ENCODE data around the gene MMP1. TPM values are rescaled to one million over a fixed set of nuclear protein-coding genes. Genes with fewer than 3 reads are reported as not detected.

MMP1 gene
- total RNA-seq, 1 experiment from 2014 or later = 7.9 TPM

DNA sequence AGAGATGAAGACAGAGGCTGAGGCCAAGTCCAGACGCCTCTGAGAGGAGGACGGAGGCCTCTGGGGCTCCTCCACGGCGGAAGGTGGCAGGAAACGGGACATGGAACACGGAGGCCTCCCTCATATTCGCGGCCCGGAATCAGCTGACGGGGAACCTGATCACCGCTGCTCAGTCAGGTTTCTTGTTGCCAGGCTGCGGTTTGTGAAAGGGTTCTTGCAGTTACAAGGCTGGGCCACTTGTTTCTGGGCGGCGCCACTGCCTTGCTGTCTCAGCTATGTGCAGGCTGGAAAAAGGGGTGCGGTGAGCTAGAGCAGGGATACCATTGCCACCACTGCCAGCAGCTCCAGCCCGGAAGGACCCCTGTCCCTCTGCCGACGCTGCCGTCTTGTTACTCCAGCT, 10.0 kb upstream of the MMP1 start:
- DNase-seq (ENCODE audit: low read depth) = peak; percentile 24

DNA sequence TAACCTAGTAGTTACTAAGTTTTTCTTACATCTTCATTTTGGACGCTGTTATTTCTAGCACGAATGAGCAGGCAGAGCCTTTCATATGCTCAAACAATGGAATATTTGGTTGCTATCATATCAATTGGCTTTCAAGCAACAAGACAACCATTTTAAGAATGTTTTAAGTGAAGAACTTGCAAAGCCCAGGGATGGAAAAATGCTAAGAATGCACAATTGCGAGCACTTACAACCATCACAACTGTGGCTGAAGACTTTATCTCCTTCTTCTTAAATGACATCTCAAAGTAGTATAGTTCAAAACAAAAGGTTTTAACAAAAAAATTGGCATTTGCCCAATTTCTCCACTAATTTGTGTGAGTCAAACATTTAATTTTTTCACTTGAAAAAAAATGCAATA, 8.3 kb upstream of the MMP1 start:
- no peak for DNase-seq (ENCODE audit: low read depth)

DNA sequence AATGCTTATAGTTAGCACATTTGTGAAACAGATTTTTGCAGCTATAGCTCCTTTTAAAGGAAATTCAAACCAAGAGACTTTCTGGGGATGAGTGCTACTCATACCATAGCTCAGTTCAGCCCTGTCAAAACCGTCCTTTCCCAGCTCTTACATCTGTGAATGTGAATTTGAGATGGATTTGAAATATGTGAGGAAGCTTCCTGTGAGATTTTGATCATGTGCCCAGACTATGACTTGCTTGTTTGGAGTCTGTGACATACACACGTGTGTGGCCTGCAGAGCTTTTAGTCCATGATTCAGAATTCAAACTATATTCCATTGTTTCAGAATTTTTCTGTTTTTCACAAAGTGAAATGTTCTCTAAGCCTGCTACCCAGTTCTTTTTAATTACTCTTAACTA, 4.4 kb upstream of the MMP1 start:
- DNase-seq (ENCODE audit: low read depth) = peak; percentile 77

DNA sequence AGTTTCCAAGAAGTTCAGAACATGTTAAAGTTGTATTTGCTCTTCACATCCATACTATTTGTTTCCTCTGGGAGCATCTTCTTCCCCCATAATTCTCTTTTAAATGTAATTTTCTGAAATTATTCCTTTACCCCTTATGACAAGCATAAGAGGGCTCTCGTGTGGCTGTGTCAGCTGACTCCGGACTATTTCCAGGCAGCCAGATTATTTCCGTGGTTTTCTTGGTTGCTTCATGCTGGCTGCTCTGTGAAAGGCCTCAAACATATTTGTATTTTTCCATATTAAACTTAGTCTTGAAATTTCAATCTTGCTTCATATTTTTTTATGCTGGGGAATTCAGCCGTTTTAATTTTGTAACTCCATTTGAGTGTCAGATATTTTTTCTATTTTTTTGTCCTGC, 2.8 kb upstream of the MMP1 start:
- no peak for DNase-seq (ENCODE audit: low read depth)

DNA sequence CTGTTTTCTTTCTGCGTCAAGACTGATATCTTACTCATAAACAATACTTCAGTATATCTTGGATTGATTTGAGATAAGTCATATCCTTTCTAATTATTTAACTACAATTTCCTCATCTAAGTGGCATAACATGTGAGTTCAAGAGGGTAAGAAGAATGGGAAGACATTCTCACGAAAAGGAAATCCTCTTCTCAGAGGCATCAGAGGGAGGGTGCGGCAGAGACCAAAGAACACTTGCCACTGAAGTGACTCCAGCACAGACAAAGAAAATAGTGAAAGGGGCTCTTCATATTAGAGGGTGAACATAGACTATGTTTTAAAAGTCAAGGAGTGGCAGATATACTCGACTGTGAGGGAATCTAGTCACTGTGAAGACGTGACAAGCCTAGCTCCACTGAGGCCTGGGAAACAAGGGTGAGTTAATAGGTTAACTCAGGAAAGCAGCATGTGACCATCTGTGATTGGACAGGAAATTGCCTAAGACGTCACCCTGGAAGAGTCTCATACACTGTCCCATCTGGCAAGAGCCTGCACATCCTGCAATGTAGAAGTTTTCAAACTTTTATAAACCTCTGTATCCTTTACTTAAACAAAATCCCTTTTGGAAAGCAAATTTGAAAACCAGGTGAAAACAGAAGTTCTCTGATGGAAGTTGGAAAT, 1.9 kb upstream of the MMP1 start:
- no peak for DNase-seq (ENCODE audit: low read depth)

DNA sequence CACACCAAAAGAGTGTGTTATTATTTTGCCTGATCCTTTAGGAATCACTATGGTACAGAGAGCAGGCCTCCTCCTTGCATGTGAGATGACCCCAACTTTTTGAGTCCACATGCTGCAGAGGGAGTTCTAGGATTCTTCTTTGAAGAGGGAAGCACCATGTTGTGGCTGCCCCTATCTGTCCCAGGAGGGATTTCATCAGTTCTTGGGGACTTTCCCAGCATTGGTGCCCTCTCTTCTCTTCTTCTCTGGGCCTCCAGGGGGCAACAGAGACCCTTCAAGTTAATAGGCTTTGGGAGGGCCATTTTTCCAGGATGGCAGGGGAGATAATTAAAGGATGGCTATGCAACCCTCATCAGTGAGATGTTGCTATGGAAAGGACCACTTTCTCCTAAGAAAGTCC, 3.6 kb downstream of the MMP1 start:
- DNase-seq (ENCODE audit: low read depth) = peak; percentile 65

DNA sequence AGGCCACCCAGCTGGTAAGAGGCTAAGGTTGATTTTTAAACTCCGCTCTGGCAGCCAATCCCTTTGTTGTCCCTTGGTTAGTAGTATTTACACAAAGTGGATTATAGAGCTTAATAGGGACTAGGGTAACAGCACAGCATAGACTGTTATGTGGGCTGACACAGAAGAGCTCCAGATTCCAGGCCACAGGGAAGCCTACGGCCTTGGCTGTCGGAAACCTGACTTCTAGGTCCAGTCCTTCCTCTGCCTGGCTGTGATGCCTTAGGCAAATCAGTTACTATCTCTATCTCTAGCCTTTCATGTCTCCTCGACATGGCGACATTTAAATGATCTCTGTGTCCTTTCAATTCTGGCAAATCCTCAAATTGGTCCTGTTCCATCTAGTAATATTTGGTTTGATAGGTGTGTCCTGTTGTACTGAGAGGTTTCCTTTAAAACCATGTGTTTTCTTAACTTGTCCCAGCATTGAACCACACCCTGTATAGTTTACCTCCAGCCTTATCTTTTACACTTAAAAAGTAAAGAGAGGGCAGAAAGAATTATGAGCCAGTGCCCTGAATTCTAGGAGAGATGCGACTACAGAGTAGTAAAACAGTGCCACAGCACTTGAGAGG, 4.2 kb downstream of the MMP1 start:
- DNase-seq (ENCODE audit: low read depth) = no peak

DNA sequence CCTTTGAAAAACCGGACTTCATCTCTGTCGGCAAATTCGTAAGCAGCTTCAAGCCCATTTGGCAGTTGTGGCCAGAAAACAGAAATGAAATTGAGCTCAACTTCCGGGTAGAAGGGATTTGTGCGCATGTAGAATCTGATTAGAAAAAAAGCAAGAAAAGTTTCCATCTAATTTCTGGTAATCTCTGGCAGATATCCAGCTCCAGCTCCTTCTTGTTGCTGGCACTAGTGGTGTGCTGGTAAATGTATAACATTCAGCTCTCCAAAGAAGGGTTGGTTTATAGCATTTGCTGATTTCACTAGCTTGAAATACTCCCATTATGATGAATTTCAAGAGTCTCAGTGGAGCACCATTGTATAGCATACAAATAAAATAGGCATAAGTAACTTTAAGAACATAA, 5.4 kb downstream of the MMP1 start:
- DNase-seq (ENCODE audit: low read depth) = no peak

DNA sequence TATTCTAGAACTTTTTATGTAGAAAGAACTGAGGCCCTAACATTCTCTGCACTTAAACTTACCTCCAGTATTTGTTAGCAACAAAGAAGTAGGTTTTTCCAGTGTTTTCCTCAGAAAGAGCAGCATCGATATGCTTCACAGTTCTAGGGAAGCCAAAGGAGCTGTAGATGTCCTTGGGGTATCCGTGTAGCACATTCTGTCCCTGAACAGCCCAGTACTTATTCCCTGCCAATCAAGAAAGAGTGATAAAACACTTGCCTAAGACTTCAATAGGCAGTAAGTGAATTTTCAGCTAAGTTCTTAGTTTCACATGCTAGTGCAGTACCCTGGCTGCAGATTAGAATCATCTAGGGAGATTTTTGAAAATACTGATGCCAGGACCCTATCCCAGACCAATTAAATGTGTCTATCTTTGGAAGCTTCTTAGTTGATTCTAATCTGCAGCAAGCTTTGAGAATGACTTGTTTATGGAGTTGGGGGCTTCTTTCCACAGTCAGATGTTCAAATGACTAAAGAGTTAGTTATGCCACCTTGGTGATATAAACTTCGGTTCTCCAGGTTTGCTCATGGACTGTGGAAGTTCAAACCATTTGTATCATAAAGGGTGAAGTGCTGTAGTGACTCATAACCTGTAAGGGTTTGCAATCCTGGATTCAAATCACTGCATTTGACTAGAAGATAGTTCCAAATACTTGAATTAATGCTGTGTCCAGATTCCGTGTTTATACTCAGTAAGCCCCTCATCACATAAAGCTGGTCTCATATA, 6.5 kb downstream of the MMP1 start:
- peak; percentile 53 for DNase-seq (ENCODE audit: low read depth)

DNA sequence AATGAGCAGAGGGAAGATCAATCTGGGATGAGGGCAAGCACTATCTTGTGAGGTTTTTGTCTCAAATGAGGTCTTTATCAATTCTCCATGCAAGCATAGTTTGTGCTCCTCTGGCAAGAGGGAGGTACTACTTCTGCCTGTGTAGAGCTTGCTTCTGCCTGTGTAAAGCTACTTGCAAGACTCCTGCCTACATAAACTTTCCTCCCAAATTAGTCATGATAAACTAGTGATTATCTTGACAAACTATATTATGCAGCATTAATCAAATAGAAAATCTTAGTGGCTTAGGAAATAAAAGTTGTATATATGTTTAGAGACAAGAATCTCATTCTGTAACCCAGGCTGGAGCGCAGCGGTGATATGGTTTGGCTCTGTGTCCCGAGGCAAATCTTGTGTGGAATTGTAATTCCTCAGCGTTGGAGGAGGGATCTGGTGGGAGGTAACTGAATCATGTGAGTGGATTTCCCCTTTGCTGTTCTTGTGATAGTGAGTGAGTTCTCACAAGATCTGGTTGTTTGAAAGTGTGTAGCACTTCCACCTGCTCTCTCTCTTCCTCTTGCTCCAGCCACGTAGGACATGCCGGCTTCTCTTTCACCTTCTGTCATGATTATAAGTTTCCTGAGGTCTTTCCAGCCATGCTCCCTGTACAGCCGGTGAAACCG, 9.5 kb downstream of the MMP1 start:
- no peak for DNase-seq (ENCODE audit: low read depth)

DNA sequence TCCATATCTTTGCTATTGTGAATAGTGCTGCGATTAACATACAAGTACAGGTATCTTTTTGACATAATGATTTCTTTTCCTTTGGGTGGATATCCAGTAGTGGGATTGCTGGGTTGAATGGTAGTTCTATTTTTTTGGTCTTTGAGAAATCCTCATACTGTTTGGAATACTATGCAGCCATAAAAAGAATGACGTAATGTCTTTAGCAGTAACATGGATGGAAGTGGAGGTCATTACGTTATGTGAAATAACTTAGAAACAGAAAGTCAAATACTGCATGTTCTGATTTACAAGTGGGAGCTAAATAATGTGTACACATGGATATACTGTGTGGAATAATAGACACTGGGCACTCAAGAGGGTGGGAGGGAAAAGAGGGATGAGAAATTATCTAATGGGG, 13.6 kb downstream of the MMP1 start:
- DNase-seq (ENCODE audit: low read depth) = no peak

DNA sequence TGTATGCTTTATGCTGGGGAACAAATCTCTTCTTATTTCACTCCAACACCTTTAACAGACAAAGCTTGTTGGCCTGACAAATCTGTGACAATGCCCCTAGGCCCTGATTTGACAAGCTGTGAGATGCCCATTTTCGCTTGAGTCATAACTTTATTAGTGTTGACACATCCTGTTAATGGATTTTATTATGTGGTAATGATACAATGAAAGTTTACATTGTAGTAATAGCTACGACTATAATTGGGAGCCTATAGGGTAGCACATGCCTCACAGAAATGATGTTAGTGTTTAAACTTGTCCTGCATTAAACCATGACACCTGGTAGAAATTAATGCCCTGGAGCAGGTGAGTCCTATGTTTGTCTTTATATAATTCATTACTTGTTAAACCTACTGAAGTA, 14.2 kb downstream of the MMP1 start:
- DNase-seq (ENCODE audit: low read depth) = no peak

DNA sequence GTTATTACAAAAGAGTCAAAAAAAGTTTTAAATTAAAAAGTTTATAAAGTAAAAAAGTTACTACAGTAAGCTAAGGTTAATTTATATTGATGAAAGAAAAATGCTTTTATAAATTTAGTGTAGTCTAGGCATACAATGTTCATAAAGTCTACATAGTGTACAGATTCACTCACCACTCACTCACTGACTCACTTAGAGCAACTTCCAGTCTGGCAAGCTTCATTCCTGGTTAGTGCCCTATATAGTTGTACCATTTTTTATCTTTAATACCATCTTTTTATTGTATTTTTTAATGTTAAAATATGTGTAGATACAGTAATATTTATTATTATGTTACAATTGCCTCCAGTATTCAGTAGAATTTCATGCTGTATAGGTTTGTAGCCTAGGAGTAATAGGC, 14.9 kb downstream of the MMP1 start:
- DNase-seq (ENCODE audit: low read depth) = no peak

DNA sequence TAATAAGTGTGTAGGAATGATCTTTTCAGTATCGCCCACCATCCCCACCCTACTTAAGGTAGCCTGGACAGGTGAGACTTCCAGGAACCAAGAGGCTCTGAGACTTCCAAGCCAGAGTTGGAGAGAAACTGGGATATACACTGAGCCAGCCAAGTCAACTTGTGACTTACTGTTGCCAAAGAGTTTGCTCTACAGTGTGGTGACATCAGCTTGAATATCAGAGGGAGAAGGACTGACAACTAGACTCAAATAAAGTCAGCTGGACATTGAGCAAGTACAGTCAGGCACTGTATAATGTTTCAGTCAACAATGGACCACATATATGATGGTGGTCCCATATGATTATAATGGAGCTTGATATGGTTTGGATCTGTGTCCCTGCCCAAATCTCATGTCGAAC, 16.3 kb downstream of the MMP1 start:
- DNase-seq (ENCODE audit: low read depth) = no peak

DNA sequence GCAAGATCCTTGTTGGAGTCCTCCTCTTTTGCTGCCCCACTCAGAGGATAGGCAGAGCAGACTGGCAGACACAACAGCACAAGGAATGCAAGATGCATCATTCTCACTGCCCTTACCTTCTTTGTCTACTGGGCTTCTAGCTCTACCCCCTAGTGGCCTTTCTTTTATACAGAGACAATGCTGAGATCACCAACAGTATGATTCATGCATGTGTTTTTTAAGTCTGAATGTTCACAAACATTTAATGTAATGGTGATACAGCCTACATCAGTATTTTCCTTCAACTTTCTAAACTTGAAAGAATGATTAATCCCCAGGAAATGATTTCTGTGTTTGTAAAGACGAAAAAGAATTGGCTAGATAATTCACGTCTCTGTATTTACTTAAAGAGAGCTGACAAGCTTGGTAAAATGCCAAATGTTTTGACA, 17.5 kb downstream of the MMP1 start, which contains the start of gene MMP10:
Gene MMP10 (minus strand): TSS at position 138 of the 428 bp plus-strand sequence. CDS start 37 bp downstream, at position 101.
- DNase-seq (ENCODE audit: low read depth) = peak; percentile 77

DNA sequence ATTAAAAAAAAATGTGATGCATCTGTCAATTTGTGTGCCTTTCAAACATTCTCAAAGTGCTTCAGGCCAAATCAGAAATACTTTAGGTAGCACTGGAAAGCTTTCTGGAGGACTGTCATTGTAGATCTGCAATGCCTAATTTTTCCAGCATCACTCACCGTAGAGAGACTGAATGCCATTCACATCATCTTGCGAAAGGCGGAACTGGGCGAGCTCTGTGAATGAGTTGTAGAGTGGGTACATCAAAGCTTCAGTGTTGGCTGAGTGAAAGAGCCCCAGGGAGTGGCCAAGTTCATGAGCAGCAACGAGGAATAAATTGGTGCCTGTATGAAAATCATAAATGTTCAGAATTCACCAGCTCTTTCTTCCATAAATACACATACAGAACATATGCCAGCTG, 21.5 kb downstream of the MMP1 start:
- no peak for DNase-seq (ENCODE audit: low read depth)

DNA sequence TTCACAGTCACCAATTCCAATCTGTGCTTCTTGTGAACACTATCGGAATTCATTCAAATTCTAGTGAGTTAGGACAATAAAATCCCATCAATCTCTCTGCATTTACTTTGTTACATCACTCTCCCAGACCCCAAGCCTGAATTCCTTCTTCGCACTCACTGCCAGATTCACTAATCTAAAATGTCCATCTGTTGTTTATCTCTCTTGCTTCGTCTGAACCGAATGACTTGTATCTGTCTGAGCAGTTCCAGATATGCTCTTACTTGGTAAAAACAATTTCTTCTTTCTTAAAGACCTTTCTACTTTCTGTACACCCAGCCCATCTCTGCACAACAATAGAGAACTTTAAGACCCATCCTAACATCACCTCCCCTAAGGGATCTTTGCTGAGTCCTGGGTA, 24.6 kb downstream of the MMP1 start:
- DNase-seq (ENCODE audit: low read depth) = no peak

DNA sequence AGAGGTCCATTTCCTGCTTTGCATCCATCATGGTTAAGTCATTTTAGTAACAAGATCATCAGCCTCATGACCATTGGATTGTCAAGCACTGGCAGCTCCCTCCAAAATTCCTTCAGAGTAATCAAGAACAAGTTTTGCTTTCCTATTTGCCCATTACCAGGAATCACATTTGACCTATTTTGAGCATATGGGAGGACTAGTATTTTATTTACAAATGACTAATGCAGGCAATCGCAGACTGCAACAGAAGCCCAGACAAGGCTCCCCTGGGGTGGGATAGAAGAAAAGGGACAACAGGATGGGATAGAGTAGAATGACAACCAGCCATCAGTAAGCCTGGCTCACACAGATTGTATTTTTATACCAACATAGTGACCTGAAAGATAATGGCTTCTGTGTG, 26.6 kb downstream of the MMP1 start:
- no peak for DNase-seq (ENCODE audit: low read depth)

DNA sequence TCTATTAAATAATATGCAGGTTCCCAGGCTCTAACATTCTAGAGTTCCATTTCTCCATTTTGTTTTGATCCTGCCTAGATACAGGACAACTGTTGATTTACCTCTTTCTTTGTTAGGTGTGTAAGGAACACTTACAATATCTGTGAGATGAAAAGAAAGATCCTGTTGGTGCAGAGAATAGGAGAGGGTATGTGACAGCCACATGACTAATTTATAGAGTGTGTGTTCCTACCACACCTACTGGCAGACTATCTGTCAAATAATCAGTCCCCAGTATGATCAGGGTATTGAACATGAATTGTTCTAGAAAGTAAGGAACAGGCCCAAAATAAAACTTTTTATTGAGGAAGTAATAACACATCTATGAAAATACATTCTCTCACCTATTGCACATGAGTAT, 27.8 kb downstream of the MMP1 start:
- DNase-seq (ENCODE audit: low read depth) = no peak

DNA sequence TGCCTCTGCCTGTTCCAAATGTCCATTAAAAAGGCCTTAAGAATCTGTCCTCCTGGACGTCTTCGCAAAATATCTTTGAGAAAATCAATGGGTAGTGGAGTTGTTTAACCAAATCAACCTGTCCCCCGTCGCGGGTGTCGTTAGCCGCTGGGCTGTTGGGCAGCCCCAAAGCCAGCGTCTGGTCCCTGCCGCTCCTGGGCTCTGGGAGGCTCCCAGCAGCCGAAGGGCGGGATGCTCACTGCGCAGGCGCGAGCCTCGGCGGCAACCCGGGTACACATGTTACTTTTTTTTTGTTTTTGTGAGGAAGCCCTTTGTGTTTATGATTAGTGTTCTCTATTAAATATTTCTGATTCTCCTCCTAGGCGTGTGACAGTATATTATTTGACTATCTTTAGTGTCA, 30.2 kb downstream of the MMP1 start:
- no peak for DNase-seq (ENCODE audit: low read depth)

DNA sequence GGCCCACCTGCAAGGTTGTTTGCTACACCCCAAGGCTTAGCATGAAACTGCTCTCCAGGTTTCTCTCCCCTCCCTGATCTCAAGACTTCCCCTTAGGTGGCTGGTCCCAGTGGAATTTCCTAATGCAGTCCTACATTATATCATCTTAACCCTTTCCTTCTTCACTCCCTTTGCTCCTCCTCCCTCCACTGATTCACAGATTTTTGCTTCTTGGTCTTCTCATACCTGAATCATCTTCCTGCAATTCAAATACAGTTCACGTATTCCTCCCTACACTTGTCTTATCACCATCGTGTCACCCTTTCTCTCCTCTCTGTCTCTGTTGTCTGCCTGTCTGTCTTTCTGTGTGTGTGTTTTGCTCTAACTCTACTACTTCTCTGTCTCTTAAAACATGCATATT, 34.5 kb downstream of the MMP1 start:
- peak; percentile 75 for DNase-seq (ENCODE audit: low read depth)

DNA sequence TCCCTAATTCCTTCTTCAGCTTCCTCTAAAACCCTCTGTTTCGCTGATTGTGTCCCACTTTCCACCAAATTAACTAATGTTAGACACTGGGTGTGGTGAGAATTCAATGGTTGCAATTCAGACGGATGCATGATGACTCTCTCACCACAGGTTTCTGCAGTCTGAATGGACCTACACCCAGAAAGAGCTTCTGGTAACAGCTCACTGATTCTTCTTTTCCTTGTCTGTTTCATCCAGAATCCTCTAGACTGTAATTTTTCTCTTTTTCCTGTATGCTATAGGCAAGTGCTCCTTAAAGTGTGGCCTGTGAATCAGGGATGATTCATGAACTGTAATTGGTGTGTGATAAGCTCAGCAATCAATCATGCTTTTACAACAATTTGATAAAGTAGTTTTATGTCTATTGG, 35.6 kb downstream of the MMP1 start:
- peak; percentile 83 for DNase-seq (ENCODE audit: low read depth)

Measured in HT1080 (cell line).